HG03521 (cell line): ENCODE measurements around the gene BATF.
"Not testable (repeated sequence)": the region's sequence is repeated elsewhere in the genome, so short reads cannot be mapped to it uniquely, and the experiment has no call there.

ENCODE experiments used
- ATAC-seq: cut with Tn5 transposase; IDR thresholded peaks from one replicate; pipeline ENCODE4 v1.9.1; 2021; ENCODE audit warnings: mild to moderate bottlenecking, moderate library complexity; ENCODE audit not compliant: unreplicated experiment

Gene BATF, protein sequence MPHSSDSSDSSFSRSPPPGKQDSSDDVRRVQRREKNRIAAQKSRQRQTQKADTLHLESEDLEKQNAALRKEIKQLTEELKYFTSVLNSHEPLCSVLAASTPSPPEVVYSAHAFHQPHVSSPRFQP

DNA sequence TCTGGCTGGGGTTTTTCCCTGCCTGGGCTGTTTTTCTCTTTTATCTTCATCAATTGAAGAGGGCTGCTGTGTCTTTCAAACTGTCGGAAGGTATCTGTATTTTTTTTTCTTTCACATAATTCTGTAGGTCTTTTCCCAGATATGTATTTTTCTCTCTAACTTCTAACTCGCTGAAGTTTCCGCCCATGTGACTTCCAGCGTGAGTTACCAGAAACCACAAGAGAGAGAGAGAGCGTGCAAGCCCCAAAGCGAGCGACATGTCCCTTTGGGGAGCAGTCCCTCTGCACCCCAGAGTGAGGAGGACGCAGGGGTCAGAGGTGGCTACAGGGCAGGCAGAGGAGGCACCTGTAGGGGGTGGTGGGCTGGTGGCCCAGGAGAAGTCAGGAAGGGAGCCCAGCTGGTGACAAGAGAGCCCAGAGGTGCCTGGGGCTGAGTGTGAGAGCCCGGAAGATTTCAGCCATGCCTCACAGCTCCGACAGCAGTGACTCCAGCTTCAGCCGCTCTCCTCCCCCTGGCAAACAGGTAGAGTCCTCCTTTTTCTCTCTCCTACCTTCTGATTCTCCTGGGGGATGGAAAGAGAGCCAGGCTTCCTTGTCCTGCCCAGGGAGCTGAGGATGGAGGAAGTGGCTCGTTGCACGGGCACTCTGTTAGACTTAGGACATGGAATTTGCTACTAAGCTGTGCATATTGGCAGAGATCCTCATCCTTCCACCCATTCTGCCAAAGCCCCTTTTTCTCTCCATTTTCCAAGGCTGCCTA lies at the start of gene BATF:
BATF (plus strand) TSS at position 246 of the 759 bp plus-strand sequence; CDS start at position 460, 214 bp downstream.
- ATAC-seq, result peak; percentile 52

DNA sequence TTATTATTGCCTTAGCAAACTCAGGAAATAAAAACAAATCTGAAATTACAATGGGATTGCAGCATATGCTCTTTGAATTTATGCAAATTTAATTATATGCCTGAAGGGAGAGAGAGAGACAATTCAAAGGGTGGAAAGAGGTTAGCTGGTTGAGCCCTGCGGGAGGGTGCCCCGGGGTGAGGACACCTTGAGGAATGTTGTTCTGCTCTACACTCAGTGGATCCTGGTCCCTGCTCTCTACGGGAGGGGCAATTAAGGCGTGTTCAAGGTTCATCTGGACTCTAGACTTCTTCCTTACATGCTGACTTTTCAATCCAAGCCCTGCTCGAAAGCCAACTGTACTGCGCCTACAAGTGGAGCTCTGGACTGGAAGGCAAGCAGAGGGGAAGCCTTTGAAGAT lies 48.1 kb upstream of the BATF start:
- ATAC-seq, result not testable (repeated sequence)

GRCh38 chr14:75476274-75476995 lies 45.8 kb upstream of the BATF start:
- no peak for ATAC-seq

- no peak for ATAC-seq
Observed at GRCh38 chr14:75477881-75478280, 44.4 kb upstream of the BATF start.

DNA sequence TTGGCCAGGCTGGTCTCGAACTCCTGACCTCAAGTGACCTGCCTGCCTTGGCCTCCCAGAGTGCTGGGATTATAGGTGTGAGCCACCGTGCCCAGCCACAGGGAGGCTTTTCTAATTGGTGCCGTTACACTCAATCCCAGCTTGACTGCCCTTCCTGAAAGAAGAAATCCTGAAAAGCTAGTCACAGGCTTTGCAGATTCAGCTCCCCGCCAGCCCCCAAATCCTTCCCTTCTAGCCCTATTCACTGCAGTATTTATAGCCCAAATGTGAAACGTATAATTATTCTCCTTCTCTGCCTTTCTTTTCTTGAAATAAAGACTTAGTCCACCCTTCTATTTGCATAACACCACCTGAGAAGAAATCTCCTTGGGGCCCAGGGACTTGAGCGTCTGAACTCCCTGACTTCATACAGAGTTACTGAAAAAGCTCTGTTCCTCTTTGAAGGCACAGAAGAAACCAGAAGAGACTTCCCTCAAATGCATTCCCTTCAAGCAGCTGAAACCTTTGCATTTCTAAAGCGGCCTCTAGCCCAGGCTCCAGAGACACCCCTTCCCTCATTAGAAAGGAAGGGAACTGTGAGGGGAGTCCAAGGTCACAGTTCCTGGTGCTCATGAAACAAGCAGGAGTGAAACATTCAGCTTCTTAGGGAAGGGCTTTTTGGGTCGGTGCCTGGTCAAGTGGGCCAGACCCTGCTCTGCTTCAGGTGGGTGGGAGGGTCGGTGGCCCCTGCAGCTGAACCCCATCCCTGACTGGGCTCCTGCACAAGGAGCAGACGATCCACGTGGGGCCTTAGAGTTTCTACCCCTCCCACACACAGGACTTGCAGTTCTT lies 42.3 kb upstream of the BATF start:
- no peak for ATAC-seq

GRCh38 chr14:75482366-75482765 lies 39.9 kb upstream of the BATF start:
- ATAC-seq, result no peak

- no peak for ATAC-seq
Observed at GRCh38 chr14:75484711-75485429, 37.4 kb upstream of the BATF start.

- no peak for ATAC-seq
Observed at GRCh38 chr14:75486318-75486717, 36.0 kb upstream of the BATF start.

GRCh38 chr14:75487155-75487671 lies 35.1 kb upstream of the BATF start:
- ATAC-seq, result peak; percentile 74

DNA sequence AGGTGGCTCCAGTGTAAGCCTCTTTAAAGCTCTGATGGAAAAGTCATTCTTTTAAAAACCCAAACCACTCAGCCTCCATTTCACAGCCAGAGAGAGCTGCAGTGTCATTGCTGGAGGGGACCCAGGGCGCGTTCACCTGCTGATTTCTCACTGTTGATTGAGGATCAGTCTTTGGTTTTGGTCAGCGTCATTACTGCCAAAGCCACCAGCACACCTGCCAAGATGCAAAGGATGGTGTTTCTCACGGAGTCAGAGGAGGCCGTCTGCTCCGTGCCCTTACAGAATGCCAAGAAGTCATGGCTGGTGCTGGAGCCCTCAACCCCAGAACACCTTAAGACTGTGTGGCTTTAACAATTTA lies 32.8 kb upstream of the BATF start:
- no peak for ATAC-seq

DNA sequence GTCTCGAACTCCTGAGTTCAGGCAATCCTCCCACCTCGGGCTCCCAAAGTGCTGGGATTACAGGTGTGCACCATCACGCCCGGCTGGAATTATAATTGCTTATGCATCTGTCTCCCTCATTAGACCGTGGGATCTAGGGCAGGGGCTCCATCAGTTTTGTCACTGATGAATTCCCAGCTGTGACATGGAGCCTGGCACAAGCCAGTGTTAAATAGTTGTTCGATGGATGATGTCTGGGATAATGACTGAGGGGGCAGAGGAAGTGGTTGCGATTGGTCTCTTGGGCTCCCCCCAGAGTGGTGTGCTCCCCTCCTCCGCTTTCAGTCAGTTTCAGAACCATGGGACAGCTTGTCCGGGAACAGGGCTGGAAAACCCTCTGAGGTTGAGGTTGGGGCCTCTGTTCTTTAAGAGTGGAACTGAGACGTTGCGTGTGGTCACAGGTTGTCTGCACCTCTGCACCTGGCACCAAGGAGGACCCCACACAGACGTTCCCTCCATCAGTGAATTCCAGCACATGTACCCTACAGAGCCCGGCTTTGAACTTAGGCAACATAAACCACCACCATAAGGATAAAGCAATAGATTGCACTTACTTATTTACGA lies 30.8 kb upstream of the BATF start:
- ATAC-seq, result no peak

DNA sequence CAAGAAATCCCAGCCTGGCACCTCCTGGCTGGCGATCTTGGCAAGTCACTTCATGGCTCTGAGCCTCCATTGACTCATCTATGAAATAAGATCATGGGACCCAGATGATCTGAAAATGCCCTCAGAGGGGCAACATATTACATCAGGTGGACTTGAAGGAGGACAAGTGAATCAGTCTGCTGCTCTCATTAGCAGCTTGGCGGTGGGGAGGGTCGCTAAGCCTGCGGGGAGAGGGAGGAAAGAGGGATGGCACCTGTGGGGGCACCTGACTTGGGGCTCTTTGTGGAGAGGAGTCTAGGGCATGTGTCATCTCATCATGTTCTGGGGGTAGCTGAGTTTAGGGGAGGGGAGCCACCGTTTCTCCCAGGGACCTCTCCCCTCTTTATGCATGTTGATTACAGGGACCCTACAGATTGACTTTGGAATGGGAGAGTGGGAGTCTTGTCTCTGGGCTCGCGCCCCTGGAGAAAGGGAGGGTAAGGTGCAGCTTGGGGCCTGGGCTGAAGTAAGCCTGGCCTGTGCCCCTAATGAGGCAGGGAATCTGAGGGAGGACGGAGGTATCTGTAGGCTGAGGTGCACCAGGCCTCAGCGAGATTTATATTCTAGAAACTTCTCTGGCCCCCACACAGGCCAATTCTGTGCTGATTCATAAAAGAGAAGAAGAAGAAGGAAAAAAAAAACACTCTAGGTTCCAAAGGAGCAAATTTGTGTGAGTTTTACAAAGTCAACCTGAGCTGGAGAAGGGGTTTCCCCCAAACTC lies 29.3 kb upstream of the BATF start:
- no peak for ATAC-seq

- no peak for ATAC-seq
Observed at GRCh38 chr14:75493592-75494087, 28.6 kb upstream of the BATF start.

- ATAC-seq, result no peak
Observed at GRCh38 chr14:75494896-75495295, 27.4 kb upstream of the BATF start.

DNA sequence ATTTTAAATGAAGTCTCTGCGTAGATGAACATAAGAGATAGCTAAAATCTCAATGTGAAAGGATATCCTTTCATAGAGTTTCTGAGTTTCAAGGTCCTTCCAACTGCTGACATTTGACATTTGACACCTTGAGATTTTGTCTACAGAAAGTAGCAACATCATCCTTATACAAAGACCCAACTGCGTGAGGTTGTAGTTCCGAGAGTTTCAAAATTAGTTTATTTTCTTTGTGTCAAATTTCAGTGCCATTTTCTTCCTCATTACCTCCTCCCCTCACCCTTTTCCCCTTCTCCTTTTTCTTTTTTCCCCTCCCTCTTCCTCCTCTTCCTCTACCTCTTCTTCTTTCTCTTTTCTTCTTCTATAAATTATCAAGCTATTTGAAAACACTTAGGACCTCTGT lies 26.9 kb upstream of the BATF start:
- no peak for ATAC-seq

DNA sequence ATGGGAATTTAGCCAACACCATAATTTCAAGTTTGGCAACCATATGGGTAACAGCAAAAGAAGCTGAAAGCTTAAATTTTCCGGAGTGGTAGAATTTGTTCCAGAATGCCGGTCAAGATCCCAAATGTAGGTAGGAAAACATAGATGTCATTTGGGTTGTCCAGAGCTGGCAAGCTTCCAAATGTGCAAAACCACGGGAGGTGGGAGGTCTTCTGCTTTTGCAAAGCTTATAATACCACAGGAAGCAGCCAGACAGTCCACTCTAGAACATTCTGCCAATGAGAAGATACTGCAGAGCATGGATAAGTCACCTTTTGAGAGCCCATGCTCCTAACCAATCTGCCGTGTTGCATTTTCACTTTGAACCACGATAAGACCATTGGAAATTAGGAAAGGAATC lies 26.4 kb upstream of the BATF start:
- ATAC-seq, result no peak

DNA sequence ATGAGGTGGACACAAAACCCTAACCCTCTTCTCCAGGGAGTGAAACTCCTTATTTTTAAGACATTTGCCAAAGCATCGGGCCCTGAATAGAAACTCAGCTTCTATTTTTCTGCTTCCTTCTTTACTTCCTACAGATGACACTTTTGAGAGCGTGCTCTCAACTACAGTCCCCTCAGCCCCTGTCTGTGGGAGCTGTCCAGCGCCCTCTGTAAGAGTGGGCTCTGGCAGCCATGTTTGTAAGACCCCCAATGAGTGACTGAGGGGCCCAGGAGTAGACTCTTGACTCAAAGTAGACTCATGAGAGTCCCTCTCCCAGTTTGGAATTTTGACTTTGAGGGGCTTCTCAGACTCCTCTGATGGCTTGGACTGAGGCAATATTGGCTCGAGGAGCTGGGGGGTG lies 25.5 kb upstream of the BATF start:
- ATAC-seq, result no peak

GRCh38 chr14:75497191-75497590 lies 25.1 kb upstream of the BATF start:
- ATAC-seq, result no peak

DNA sequence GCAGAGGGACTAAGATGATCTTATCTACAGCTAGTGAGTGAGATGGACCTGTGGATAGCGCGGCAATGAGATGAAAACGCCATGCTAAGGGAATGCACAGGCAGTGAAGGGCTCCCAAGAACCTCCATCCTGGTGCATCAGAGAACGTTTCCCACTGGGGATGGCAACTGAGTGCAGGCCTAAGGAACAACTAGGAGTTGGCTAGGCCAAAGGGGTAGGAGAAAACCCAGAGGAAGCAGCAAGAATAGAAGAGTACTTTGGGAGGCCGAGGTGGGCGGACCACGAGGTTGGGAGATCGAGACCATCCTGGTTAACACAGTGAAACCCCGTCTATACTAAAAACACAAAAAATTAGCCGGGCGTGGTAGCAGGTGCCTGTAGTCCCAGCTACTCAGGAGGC lies 24.6 kb upstream of the BATF start:
- ATAC-seq, result no peak
